ENCODE data around the gene PSTPIP1.

PSTPIP1 gene

DNA sequence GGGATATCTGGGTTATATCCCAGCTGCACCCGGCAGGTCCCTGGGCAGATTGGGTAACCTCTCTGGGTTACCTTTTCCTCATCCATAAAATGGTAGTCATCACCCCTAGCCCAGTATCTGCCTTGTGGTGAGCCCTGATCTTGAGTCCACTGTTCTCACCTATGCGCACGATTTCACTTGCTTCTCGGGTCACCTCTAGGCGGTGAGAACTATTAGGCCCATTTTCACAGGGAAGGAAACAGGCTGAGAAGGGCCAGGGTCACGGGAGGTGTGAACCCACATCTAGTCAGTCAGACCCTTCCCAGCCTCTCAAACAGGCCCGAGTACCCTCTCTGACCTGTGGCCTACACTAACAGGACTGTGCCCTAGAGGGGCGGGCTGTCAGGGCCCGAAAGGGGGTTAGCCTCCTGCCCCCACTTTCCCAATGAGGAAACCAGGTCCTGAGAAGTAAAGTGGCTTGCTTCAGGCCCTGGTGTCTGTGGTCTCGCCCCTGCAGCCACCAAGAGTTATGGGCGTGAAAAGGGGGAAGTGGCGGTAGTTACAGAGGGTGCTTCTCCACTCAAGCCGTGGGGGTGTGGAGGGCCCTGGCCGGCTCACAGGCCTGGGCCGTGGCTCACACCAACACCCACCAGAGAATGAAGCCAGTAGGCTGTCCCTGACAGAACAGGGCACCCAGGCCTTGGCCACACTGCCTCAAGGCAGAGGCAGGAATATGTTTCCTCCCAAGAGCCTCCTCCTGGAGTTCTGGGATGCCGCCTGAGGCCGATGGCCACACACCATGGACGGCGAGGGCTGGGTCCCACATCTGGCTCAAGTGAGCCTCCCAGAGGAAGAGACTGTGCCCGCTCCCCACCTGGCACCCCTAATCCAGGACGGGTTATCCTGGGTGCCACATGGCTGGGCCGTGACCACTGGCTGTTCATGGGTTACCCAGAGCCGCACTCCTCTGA is 19.5 kb downstream of the PSTPIP1 start:
- TF ChIP-seq, protein P1, sequence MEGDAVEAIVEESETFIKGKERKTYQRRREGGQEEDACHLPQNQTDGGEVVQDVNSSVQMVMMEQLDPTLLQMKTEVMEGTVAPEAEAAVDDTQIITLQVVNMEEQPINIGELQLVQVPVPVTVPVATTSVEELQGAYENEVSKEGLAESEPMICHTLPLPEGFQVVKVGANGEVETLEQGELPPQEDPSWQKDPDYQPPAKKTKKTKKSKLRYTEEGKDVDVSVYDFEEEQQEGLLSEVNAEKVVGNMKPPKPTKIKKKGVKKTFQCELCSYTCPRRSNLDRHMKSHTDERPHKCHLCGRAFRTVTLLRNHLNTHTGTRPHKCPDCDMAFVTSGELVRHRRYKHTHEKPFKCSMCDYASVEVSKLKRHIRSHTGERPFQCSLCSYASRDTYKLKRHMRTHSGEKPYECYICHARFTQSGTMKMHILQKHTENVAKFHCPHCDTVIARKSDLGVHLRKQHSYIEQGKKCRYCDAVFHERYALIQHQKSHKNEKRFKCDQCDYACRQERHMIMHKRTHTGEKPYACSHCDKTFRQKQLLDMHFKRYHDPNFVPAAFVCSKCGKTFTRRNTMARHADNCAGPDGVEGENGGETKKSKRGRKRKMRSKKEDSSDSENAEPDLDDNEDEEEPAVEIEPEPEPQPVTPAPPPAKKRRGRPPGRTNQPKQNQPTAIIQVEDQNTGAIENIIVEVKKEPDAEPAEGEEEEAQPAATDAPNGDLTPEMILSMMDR (IDR thresholded peaks at IDR 0.05) = peak; percentile 21
- Histone ChIP-seq H3K27ac (peak overlapping the region; percentile 94), H3K9me3 (no peaks in the 10 kb centered on the region), H3K36me3 (peaks cover 58% of the 10 kb centered on the region), H3K27me3 (no peaks in the 10 kb centered on the region), H3K4me1 (ENCODE audit: control insufficient read depth in 1 of 2, insufficient read depth in 1 of 2, low read depth in 1 of 2, low read length in 1 of 2) (peaks cover 94 to 100% of the 10 kb centered on the region in 2 experiments), H3K4me3 (ENCODE audit: low read depth in 1 of 2, low read length in 1 of 2) (peak overlapping the region; percentile 38 to 49)

DNA sequence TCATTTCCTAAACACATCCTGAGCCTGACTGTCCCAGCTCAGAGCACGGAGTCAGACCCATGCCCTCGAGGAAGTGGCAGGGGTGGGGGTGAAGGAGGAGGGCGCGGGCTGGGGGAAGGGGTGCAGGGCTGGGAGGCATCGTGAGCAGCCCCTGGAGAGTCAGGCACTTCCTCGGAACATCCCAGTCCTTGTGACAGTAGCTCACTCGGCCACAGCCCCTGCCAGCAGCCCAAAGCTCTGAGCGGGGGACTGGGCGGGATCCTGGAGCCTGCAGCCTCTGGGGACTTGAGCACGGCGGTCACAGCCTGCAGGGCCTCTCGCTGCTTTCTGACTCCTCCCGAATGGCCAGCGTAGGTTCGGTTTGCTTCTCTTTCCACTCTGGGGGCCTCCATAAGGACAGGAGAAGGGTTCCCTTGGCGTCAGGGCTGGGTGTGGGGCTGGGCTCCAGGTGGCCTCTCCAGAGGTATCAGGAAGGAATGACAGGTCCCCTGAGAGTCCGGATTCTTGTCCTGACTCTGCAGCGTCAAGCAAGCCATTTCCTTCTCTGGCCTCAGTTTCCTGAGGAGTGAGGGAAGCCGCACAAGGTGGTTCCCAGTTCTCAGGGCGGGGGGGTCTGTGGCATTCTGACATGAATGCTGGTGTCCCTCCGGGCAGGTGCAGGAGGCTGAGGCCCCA is 20.9 kb downstream of the PSTPIP1 start:
- Histone ChIP-seq H3K4me3 (ENCODE audit: low read depth in 1 of 2, low read length in 1 of 2) (peak overlapping the region; percentile 38 to 49), H3K4me1 (ENCODE audit: control insufficient read depth in 1 of 2, insufficient read depth in 1 of 2, low read depth in 1 of 2, low read length in 1 of 2) (peaks cover 96 to 100% of the 10 kb centered on the region in 2 experiments), H3K36me3 (peaks cover 62% of the 10 kb centered on the region), H3K9me3 (no peaks in the 10 kb centered on the region), H3K27me3 (no peaks in the 10 kb centered on the region), H3K27ac (peak overlapping the region; percentile 94)
- TF ChIP-seq, protein P1 (IDR thresholded peaks at IDR 0.05) = no peak

DNA sequence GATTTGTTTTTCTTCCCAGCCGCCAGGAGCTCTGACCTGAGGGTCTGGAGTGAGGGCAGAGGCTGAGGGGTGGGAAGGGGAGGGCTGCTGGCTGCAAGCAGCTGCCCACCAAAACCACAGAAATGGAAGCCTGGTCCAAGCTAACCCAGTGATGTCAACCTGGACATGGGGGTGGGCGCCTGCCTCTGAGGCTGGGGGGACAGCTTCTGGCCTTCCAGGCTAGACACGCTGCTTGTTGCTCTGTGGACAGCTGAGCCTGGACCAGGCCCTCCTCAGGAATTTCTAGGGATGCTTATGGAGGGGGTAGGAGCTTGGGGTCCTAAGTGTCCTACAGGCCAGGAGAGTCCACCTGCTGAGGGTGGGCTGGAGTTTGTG is 21.4 kb downstream of the PSTPIP1 start:
- no peaks in the 10 kb centered on the region for H3K9me3 ChIP-seq
- H3K4me1 ChIP-seq (ENCODE audit: control insufficient read depth in 1 of 2, insufficient read depth in 1 of 2, low read depth in 1 of 2, low read length in 1 of 2) = peaks cover 96 to 100% of the 10 kb centered on the region in 2 experiments
- peaks cover 63% of the 10 kb centered on the region for H3K36me3 ChIP-seq
- TF ChIP-seq, protein P1 (IDR thresholded peaks at IDR 0.05) = no peak
- no peaks in the 10 kb centered on the region for H3K27me3 ChIP-seq
- H3K4me3 ChIP-seq (ENCODE audit: low read depth in 1 of 2, low read length in 1 of 2) = peak overlapping the region in 1 of 2 experiments; percentile 49
- peak overlapping the region; percentile 94 for H3K27ac ChIP-seq

DNA sequence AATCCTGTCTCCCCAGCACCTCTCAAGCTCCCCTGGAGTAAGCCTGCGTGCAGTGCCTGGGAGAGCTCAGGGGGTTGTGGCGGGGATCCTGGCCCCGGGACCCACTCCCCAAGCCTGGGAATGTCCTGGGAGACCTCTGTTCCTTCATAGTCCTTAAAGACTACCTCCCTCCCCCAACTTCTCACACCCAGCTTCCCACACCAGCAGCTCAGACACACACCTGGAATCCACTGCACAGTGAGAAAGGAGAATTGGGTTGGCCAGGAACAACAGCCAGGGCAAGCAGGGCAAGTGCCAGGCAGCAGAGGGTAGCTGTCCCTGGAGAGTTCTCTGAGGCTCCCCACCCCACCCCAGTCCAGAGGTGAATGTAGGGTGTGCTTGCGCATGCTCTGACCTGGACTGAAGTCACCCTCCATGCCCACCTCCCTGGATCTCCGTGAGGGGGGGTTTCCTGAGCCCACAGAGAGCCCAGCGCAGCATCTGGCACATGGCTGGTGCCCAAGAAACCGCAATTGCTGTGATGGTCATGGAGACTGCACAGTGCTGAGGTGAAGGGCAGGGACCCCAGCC is 22.2 kb downstream of the PSTPIP1 start:
- no peaks in the 10 kb centered on the region for H3K27me3 ChIP-seq
- H3K36me3 ChIP-seq = peaks cover 65% of the 10 kb centered on the region
- H3K27ac ChIP-seq = peak overlapping the region; percentile 94
- H3K4me1 ChIP-seq (ENCODE audit: control insufficient read depth in 1 of 2, insufficient read depth in 1 of 2, low read depth in 1 of 2, low read length in 1 of 2) = peaks cover 99 to 100% of the 10 kb centered on the region in 2 experiments
- H3K9me3 ChIP-seq = no peaks in the 10 kb centered on the region
- no peak overlapping the region for H3K4me3 ChIP-seq (ENCODE audit: low read depth in 1 of 2, low read length in 1 of 2)
- TF ChIP-seq, protein P1 (IDR thresholded peaks at IDR 0.05) = no peak
